ENCODE data around the gene GFRA4.

GFRA4 gene

GRCh38 chr20:3706774-3707507 is 43.7 kb upstream of the GFRA4 start:
- Histone ChIP-seq H3K27me3 (replicated peaks in 2 of 5; ENCODE audit: control insufficient read depth in 4 of 5, insufficient read depth in 5 of 5, low read length in 4 of 5) (peaks cover 0 to 6% (median 0%) of the 10 kb centered on the region in 5 experiments), H3K9me3 (ENCODE audit: control extremely low read depth in 1 of 5, control insufficient read depth in 4 of 5, insufficient read depth in 2 of 5, low read depth in 1 of 5, low read length in 4 of 5) (no peaks in the 10 kb centered on the region), H3K4me1 (ENCODE audit: control extremely low read depth in 1 of 4, control insufficient read depth in 4 of 4, insufficient read depth in 4 of 4, low read length in 3 of 4) (peaks cover 0 to 8% (median 2%) of the 10 kb centered on the region in 4 experiments), H3K4me3 (ENCODE audit: control insufficient read depth in 1 of 7, extremely low read depth in 1 of 7, insufficient read depth in 4 of 7, low read depth in 2 of 7, low read length in 6 of 7) (no peak overlapping the region), H3K36me3 (ENCODE audit: control insufficient read depth in 4 of 4, insufficient read depth in 4 of 4, low read length in 3 of 4) (no peaks in the 10 kb centered on the region), H3K27ac (ENCODE audit: insufficient read depth in 1 of 2, low read depth in 1 of 2, low read length in 2 of 2, poor library complexity in 1 of 2, severe bottlenecking in 2 of 2) (no peak overlapping the region)
- DNase-seq, result no peak
- WGBS (ENCODE audit: insufficient coverage), result 96% methylated on average over 10 of the region's 10 CpGs
- ChIA-PET CTCF (interaction anchor here (0.6 to 9.7 kb wide), 9 partner anchors 8 to 148 kb away, joined by 3 to 121 read pairs (median 4); partner anchors contain the start of gene ADAM33), POLR2A (interaction anchor here (0.5 kb wide), 1 partner anchor 71 kb away, joined by 3 read pairs; no protein-coding TSS in a partner anchor)

GRCh38 chr20:3705970-3706739 is 43.0 kb upstream of the GFRA4 start:
- H3K4me3 ChIP-seq (ENCODE audit: control insufficient read depth in 1 of 7, extremely low read depth in 1 of 7, insufficient read depth in 4 of 7, low read depth in 2 of 7, low read length in 6 of 7), result no peak overlapping the region
- POLR2A ChIA-PET, result no interaction called here
- over 99% methylated on average over 17 of the region's 31 CpGs for WGBS (ENCODE audit: insufficient coverage)

GRCh38 chr20:3705491-3705969 is 42.3 kb upstream of the GFRA4 start:
- Histone ChIP-seq H3K9me3 (ENCODE audit: control extremely low read depth in 1 of 5, control insufficient read depth in 4 of 5, insufficient read depth in 2 of 5, low read depth in 1 of 5, low read length in 4 of 5) (no peaks in the 10 kb centered on the region), H3K27me3 (replicated peaks in 2 of 5; ENCODE audit: control insufficient read depth in 4 of 5, insufficient read depth in 5 of 5, low read length in 4 of 5) (peaks cover 0 to 8% (median 0%) of the 10 kb centered on the region in 5 experiments), H3K4me3 (ENCODE audit: control insufficient read depth in 1 of 7, extremely low read depth in 1 of 7, insufficient read depth in 4 of 7, low read depth in 2 of 7, low read length in 6 of 7) (no peak overlapping the region), H3K4me1 (ENCODE audit: control extremely low read depth in 1 of 4, control insufficient read depth in 4 of 4, insufficient read depth in 4 of 4, low read length in 3 of 4) (no peaks in the 10 kb centered on the region), H3K27ac (ENCODE audit: insufficient read depth in 1 of 2, low read depth in 1 of 2, low read length in 2 of 2, poor library complexity in 1 of 2, severe bottlenecking in 2 of 2) (no peak overlapping the region), H3K36me3 (ENCODE audit: control insufficient read depth in 4 of 4, insufficient read depth in 4 of 4, low read length in 3 of 4) (no peaks in the 10 kb centered on the region)
- no peak for DNase-seq
- WGBS (ENCODE audit: insufficient coverage), result 94% methylated on average over 13 of the region's 14 CpGs
- ChIA-PET CTCF (interaction anchor here (0.8 to 9.7 kb wide), 4 partner anchors 9 to 30 kb away, joined by 3 to 121 read pairs (median 6); partner anchors contain the start of gene ADAM33), POLR2A (no interaction called here)

More at GRCh38 chr20:3705970-3706739, 43.0 kb upstream of the GFRA4 start:
- peaks cover 0 to 6% (median 0%) of the 10 kb centered on the region in 5 experiments for H3K27me3 ChIP-seq (replicated peaks in 2 of 5; ENCODE audit: control insufficient read depth in 4 of 5, insufficient read depth in 5 of 5, low read length in 4 of 5)
- no peak for DNase-seq
- no peaks in the 10 kb centered on the region for H3K9me3 ChIP-seq (ENCODE audit: control extremely low read depth in 1 of 5, control insufficient read depth in 4 of 5, insufficient read depth in 2 of 5, low read depth in 1 of 5, low read length in 4 of 5)
- no peak overlapping the region for H3K27ac ChIP-seq (ENCODE audit: insufficient read depth in 1 of 2, low read depth in 1 of 2, low read length in 2 of 2, poor library complexity in 1 of 2, severe bottlenecking in 2 of 2)
- CTCF ChIA-PET, result interaction anchor here (0.6 to 9.7 kb wide), 6 partner anchors 9 to 31 kb away, joined by 3 to 121 read pairs (median 4); partner anchors contain the start of gene ADAM33
- no peaks in the 10 kb centered on the region for H3K36me3 ChIP-seq (ENCODE audit: control insufficient read depth in 4 of 4, insufficient read depth in 4 of 4, low read length in 3 of 4)
- H3K4me1 ChIP-seq (ENCODE audit: control extremely low read depth in 1 of 4, control insufficient read depth in 4 of 4, insufficient read depth in 4 of 4, low read length in 3 of 4), result peaks cover 0 to 4% (median 1%) of the 10 kb centered on the region in 4 experiments

GRCh38 chr20:3704087-3704486 is 40.9 kb upstream of the GFRA4 start:
- Histone ChIP-seq H3K4me1 (ENCODE audit: control extremely low read depth in 1 of 4, control insufficient read depth in 4 of 4, insufficient read depth in 4 of 4, low read length in 3 of 4) (no peaks in the 10 kb centered on the region), H3K27me3 (replicated peaks in 2 of 5; ENCODE audit: control insufficient read depth in 4 of 5, insufficient read depth in 5 of 5, low read length in 4 of 5) (peaks cover 0 to 6% (median 0%) of the 10 kb centered on the region in 5 experiments), H3K36me3 (ENCODE audit: control insufficient read depth in 4 of 4, insufficient read depth in 4 of 4, low read length in 3 of 4) (no peaks in the 10 kb centered on the region), H3K27ac (ENCODE audit: insufficient read depth in 1 of 2, low read depth in 1 of 2, low read length in 2 of 2, poor library complexity in 1 of 2, severe bottlenecking in 2 of 2) (no peak overlapping the region), H3K9me3 (ENCODE audit: control extremely low read depth in 1 of 5, control insufficient read depth in 4 of 5, insufficient read depth in 2 of 5, low read depth in 1 of 5, low read length in 4 of 5) (no peaks in the 10 kb centered on the region), H3K4me3 (ENCODE audit: control insufficient read depth in 1 of 7, extremely low read depth in 1 of 7, insufficient read depth in 4 of 7, low read depth in 2 of 7, low read length in 6 of 7) (no peak overlapping the region)
- ChIA-PET CTCF (interaction anchor here (0.9 to 2.5 kb wide), 4 partner anchors 10 to 30 kb away, joined by 3 to 8 read pairs (median 6); no protein-coding TSS in a partner anchor), POLR2A (no interaction called here)
- no peak for DNase-seq
- 92% methylated on average over 5 of the region's 5 CpGs for WGBS (ENCODE audit: insufficient coverage)

GRCh38 chr20:3702611-3703391 is 39.6 kb upstream of the GFRA4 start:
- 99% methylated on average over 8 of the region's 11 CpGs for WGBS (ENCODE audit: insufficient coverage)
- peaks cover 0 to 8% (median 0%) of the 10 kb centered on the region in 5 experiments for H3K27me3 ChIP-seq (replicated peaks in 2 of 5; ENCODE audit: control insufficient read depth in 4 of 5, insufficient read depth in 5 of 5, low read length in 4 of 5)
- ChIA-PET CTCF (interaction anchor here (0.9 to 2.3 kb wide), 2 partner anchors 8 to 11 kb away, joined by 3 to 7 read pairs; no protein-coding TSS in a partner anchor), POLR2A (no interaction called here)
- no peak overlapping the region for H3K4me3 ChIP-seq (ENCODE audit: control insufficient read depth in 1 of 7, extremely low read depth in 1 of 7, insufficient read depth in 4 of 7, low read depth in 2 of 7, low read length in 6 of 7)
- DNase-seq, result no peak
- no peak overlapping the region for H3K27ac ChIP-seq (ENCODE audit: insufficient read depth in 1 of 2, low read depth in 1 of 2, low read length in 2 of 2, poor library complexity in 1 of 2, severe bottlenecking in 2 of 2)
- no peaks in the 10 kb centered on the region for H3K4me1 ChIP-seq (ENCODE audit: control extremely low read depth in 1 of 4, control insufficient read depth in 4 of 4, insufficient read depth in 4 of 4, low read length in 3 of 4)
- no peaks in the 10 kb centered on the region for H3K9me3 ChIP-seq (ENCODE audit: control extremely low read depth in 1 of 5, control insufficient read depth in 4 of 5, insufficient read depth in 2 of 5, low read depth in 1 of 5, low read length in 4 of 5)
- no peaks in the 10 kb centered on the region for H3K36me3 ChIP-seq (ENCODE audit: control insufficient read depth in 4 of 4, insufficient read depth in 4 of 4, low read length in 3 of 4)

- H3K27ac ChIP-seq (ENCODE audit: insufficient read depth in 1 of 2, low read depth in 1 of 2, low read length in 2 of 2, poor library complexity in 1 of 2, severe bottlenecking in 2 of 2), result no peak overlapping the region
- no peaks in the 10 kb centered on the region for H3K4me1 ChIP-seq (ENCODE audit: control extremely low read depth in 1 of 4, control insufficient read depth in 4 of 4, insufficient read depth in 4 of 4, low read length in 3 of 4)
- ChIA-PET POLR2A (no interaction called here), CTCF (interaction anchor here (0.9 to 4.8 kb wide), 3 partner anchors 9 to 25 kb away, joined by 4 to 24 read pairs (median 17); no protein-coding TSS in a partner anchor)
- H3K4me3 ChIP-seq (ENCODE audit: control insufficient read depth in 1 of 7, extremely low read depth in 1 of 7, insufficient read depth in 4 of 7, low read depth in 2 of 7, low read length in 6 of 7), result no peak overlapping the region
- no peaks in the 10 kb centered on the region for H3K36me3 ChIP-seq (ENCODE audit: control insufficient read depth in 4 of 4, insufficient read depth in 4 of 4, low read length in 3 of 4)
- H3K9me3 ChIP-seq (ENCODE audit: control extremely low read depth in 1 of 5, control insufficient read depth in 4 of 5, insufficient read depth in 2 of 5, low read depth in 1 of 5, low read length in 4 of 5), result peaks cover 0 to 1% (median 0%) of the 10 kb centered on the region in 5 experiments
- DNase-seq, result no peak
- 90% methylated on average over 10 of the region's 13 CpGs for WGBS (ENCODE audit: insufficient coverage)
- peaks cover 0 to 8% (median 0%) of the 10 kb centered on the region in 5 experiments for H3K27me3 ChIP-seq (replicated peaks in 2 of 5; ENCODE audit: control insufficient read depth in 4 of 5, insufficient read depth in 5 of 5, low read length in 4 of 5)
These were observed 38.1 kb upstream of the GFRA4 start for GRCh38 chr20:3701061-3701998.
